Ovary (tissue), 3 donors: ENCODE results near the gene LRIT2.

Source experiments
- EP300 ChIP-seq: sonication (generic); formaldehyde crosslinking; IDR thresholded peaks from one replicate; pipeline ENCODE4 v1.6.1; 2017; ENCODE audit warnings: antibody characterized with exemption
- POLR2A ChIP-seq: fragments of 450-650 bp; IDR thresholded peaks from one replicate; pipeline ENCODE4 v1.6.1; 2017; ENCODE audit warnings: antibody characterized with exemption, mild to moderate bottlenecking, moderate library complexity
- TF ChIP-seq, protein P1 (sequence below), 3 donors: fragments of 450-650 bp in 2 of 3; fragments of 200-600 bp in 1 of 3; IDR thresholded peaks; one replicate each; pipeline versions ENCODE4 v1.5.1 to v1.8.0; 2016 to 2022; ENCODE audit warnings: antibody characterized with exemption in 3 of 3, mild to moderate bottlenecking in 1 of 3
- donor health status: DM: no; HTN: no; CAD: no.

DNA sequence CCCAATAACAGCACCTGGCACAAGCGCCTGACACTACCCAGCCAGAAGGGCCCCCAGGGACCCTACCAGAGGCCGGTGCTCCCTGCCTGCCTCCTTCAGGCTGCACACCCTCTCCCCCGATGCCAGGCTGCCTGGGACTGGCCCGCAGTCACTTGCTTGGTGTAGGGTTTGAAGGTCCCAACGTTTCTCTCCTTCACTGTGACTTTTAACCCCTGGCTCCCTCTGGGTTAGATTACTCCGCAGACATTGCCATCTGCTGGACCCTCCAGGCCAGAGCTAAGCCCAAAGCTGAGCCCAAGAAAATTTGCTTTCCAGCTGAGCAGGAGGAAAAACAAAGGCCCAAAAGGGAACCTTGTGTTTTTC is 24.1 kb downstream of the LRIT2 start:
- TF ChIP-seq POLR2A: no peak
- TF ChIP-seq, protein P1, sequence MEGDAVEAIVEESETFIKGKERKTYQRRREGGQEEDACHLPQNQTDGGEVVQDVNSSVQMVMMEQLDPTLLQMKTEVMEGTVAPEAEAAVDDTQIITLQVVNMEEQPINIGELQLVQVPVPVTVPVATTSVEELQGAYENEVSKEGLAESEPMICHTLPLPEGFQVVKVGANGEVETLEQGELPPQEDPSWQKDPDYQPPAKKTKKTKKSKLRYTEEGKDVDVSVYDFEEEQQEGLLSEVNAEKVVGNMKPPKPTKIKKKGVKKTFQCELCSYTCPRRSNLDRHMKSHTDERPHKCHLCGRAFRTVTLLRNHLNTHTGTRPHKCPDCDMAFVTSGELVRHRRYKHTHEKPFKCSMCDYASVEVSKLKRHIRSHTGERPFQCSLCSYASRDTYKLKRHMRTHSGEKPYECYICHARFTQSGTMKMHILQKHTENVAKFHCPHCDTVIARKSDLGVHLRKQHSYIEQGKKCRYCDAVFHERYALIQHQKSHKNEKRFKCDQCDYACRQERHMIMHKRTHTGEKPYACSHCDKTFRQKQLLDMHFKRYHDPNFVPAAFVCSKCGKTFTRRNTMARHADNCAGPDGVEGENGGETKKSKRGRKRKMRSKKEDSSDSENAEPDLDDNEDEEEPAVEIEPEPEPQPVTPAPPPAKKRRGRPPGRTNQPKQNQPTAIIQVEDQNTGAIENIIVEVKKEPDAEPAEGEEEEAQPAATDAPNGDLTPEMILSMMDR (IDR thresholded peaks at IDR 0.05): no peak
- TF ChIP-seq EP300: no peak
